NB4 (cell line): ENCODE measurements around the gene SIL1.
"Not testable (repeated sequence)": the region's sequence is repeated elsewhere in the genome, so short reads cannot be mapped to it uniquely, and the experiment has no call there.

ENCODE experiments used
- DNase-seq: peaks from one replicate; pipeline ENCODE4 v3.0.0; 2010; ENCODE audit warnings: low read depth
- H3K4me3 ChIP-seq: one replicate; pipeline ENCODE4 v1.5.1; 2011; ENCODE audit warnings: mild to moderate bottlenecking, low read depth, low read length, moderate library complexity
- CTCF ChIP-seq: IDR thresholded peaks from one replicate; pipeline ENCODE4 v1.5.1; 2012; ENCODE audit warnings: low read depth, low read length
- MAX ChIP-seq: IDR thresholded peaks from 2 replicates; pipeline ENCODE4 v1.6.1; 2011; ENCODE audit warnings: low read depth, low read length
- MYC ChIP-seq: IDR thresholded peaks from 2 replicates; pipeline ENCODE4 v1.6.1; 2011; ENCODE audit warnings: low read depth, low read length
- POLR2A ChIP-seq: IDR thresholded peaks from 2 replicates; pipeline ENCODE4 v1.6.1; 2011; ENCODE audit warnings: mild to moderate bottlenecking; ENCODE audit not compliant: insufficient read length; ENCODE audit errors: extremely low read depth

The SIL1 gene

DNA sequence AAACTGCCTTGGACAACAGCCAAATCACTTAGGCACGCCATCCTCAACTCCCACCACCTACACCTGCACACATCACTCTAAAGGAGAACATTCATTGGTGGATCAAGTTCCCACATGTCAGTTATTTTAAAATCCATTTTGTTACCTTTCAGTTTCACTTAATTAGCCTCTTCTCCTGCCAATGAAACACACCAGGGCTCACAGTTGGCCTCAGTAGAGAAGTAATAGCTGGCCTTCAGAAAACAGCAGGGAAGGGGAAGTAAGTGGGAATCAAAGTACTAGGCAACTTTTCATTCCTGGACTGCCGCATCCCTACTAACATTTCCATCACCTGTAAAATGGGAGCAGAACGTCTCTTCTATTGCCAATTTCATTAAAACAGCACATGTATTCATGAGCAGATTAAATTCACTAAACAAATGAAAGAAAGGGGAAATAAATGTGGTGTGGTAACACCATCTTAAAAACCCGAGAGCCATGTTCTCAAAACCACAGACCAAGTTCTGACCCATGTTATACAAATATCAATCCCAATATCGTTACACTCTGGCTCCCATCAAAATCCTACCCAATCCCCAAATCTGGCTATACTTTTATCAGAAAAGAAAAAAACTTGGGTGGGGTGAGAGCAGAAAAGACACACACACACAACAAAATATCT is 1.7 kb downstream of the SIL1 start:
- no peak for DNase-seq
- no peak for TF ChIP-seq CTCF
- TF ChIP-seq MAX: no peak
- no peak for TF ChIP-seq MYC
- TF ChIP-seq POLR2A: no peak
- peak overlapping the region; percentile 85 for H3K4me3 ChIP-seq

DNA sequence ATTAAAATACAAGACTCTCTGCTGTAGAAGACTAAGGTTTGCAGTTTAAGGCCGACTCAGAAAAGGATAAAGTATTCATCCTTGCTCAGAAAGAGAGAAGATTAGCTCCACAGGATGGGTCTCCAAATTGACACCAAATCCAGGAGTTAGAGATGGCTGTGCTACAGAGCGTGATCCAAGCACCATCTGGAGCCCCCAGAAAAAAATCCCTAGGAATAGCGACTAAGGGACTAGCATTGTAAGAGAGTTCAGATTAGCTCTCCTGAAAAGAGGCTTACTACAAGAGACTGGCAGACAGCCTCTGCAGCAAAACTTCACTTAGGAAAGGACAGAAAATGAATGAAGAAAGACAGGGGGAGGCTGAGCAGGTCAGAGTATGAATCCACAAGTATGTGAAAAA is 3.7 kb downstream of the SIL1 start:
- TF ChIP-seq MYC (no peak), CTCF (no peak), MAX (no peak), POLR2A (no peak)
- no peak for DNase-seq

GRCh38 chr5:139193928-139194327 is 4.2 kb downstream of the SIL1 start:
- no peak for TF ChIP-seq MYC
- peak; percentile 27 for TF ChIP-seq CTCF
- DNase-seq: peak; percentile 34
- no peak overlapping the region for H3K4me3 ChIP-seq

More for the DNA sequence above, 3.7 kb downstream of the SIL1 start:
- no peak overlapping the region for H3K4me3 ChIP-seq

DNA sequence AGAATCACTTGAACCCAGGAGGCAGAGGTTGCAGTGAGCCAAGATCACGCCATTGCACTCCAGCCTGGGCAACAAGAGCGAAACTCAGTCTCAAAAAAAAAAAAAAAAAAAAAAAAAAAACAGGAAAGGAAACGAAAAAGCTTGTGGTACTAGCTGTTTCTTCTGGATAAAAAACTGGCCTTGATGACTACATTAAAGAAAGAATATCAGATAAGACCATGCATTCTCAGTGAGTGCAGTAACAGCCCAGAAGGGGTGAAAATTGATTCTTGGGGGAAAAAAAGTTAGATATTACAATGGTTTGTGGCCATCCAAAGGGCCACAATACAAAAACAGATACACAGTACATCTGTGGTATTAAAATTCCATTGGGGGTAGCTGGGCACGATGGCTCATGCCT is 5.3 kb downstream of the SIL1 start:
- not testable (repeated sequence) for H3K4me3 ChIP-seq, DNase-seq

- DNase-seq, H3K4me3 ChIP-seq: not testable (repeated sequence)
These were observed 6.2 kb downstream of the SIL1 start for GRCh38 chr5:139191954-139192353.

DNA sequence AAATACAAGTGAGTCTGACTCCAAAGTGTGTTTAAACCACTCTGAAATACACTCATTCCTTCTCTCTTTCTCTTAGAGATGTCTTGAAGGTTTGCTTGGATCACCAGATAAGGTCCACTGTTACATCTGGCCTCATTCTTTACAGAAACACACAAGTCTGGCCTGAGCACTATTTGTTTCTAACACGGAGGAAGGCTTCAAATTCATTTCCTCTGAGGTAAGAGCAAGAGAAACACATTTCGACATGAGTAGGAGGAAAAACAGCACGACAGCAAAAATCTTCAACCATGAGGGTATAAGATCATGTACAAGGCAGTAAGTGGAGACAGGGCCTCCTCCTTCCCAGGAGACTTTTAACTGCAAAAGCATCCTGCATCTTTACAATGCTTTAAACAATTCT is 8.0 kb downstream of the SIL1 start:
- TF ChIP-seq CTCF (no peak), POLR2A (no peak), MYC (no peak)
- DNase-seq: no peak
- H3K4me3 ChIP-seq: no peak overlapping the region

DNA sequence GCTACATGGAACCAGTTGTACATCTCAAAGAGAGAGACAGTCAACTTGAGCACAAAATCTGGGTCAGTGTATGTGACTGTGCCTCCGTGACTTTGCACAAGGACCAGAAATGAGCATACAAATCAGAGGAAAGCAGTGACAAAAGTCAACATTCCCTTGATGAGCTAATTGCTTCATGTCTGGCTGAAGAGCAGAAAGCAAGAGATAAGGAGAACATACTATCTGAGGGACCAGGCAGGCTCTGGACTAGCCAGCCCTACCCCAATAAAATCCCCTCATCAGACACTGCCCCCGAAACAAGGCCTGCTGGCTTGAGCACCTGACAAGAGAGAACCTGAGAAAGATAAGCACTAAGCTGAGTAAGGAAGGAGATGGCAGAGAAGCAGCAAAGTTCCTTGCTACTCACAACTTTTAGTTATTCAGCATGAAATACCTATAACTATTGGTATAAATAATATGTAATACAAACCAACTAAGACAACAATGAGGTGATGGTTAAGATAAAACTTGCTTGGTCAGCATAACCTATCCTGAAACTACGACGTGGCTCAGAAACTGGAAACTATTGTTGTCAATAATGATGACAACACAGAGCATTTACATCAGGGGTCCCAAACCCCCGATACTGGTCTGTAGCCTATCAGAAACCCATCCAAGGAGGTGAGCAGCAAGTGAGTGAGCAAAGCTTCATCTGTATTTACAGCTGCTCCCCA is 9.5 kb downstream of the SIL1 start:
- no peak for DNase-seq
- H3K4me3 ChIP-seq: no peak overlapping the region
- TF ChIP-seq POLR2A (no peak), MYC (no peak), CTCF (no peak), MAX (no peak)
